HEK293 (cell line): ENCODE measurements around the gene ZNF574.

Experiments
- CTCF ChIA-PET: fragments of 350-600 bp; formaldehyde crosslinking; extraction: SDS; loops from one replicate; lab custom pipeline; 2021; ENCODE audit warnings: antibody characterized with exemption; lab: Yijun Ruan, JAX
- POLR2A ChIA-PET: fragments of 300-600 bp; formaldehyde crosslinking; extraction: SDS; loops from one replicate; lab custom pipeline; 2020; ENCODE audit warnings: antibody characterized with exemption, inconsistent platforms; lab: Yijun Ruan, JAX
- H3K27ac ChIP-seq: fragments of 200-500 bp; sonication (Bioruptor generic); 2 replicates; pipeline ENCODE4 v1.5.1; 2014; ENCODE audit warnings: low read depth, low read length, control low read depth, inconsistent platforms; ENCODE audit errors: extremely low read depth
- H3K36me3 ChIP-seq, 2 experiments: fragments of 200-500 bp in 1 of 2; sonication (Bioruptor generic) in 1 of 2; 1 replicate in 1 of 2; 2 replicates in 1 of 2; pipeline ENCODE4 v1.5.1; 2014 to 2017; ENCODE audit warnings: inconsistent platforms in 2 of 2, low read length in 2 of 2; ENCODE audit not compliant: control insufficient read depth in 2 of 2, insufficient read depth in 1 of 2
- H3K4me1 ChIP-seq: fragments of 200-500 bp; sonication (Bioruptor generic); 2 replicates; pipeline ENCODE4 v1.5.1; 2014; ENCODE audit warnings: mild to moderate bottlenecking, low read length, inconsistent platforms; ENCODE audit not compliant: control insufficient read depth, insufficient read depth
- H3K4me3 ChIP-seq: 2 replicates; pipeline ENCODE4 v1.5.1; 2011; ENCODE audit warnings: low read depth, mild to moderate bottlenecking, control low read depth, low read length, moderate library complexity
- H3K9me3 ChIP-seq: fragments of 200-500 bp; sonication (Bioruptor generic); 2 replicates; pipeline ENCODE4 v1.5.1; 2014; ENCODE audit warnings: low read depth, low read length, inconsistent platforms; ENCODE audit not compliant: control insufficient read depth, insufficient read depth
- EGR2 ChIP-seq: fragments of 450-650 bp; formaldehyde crosslinking; IDR thresholded peaks from 2 replicates; pipeline ENCODE4 v1.5.1; 2016; ENCODE audit warnings: low read depth, missing biosample characterization, missing genetic modification characterization
- HIC1 ChIP-seq: fragments of 450-650 bp; formaldehyde crosslinking; IDR thresholded peaks from 2 replicates; pipeline ENCODE4 v1.5.1; 2016; ENCODE audit warnings: missing biosample characterization, missing genetic modification characterization
- KLF8 ChIP-seq: fragments of 450-650 bp; formaldehyde crosslinking; IDR thresholded peaks from 2 replicates; pipeline ENCODE4 v1.5.1; 2016; ENCODE audit warnings: missing biosample characterization, missing genetic modification characterization
- OVOL3 ChIP-seq: fragments of 450-650 bp; formaldehyde crosslinking; IDR thresholded peaks from 2 replicates; pipeline ENCODE4 v1.5.1; 2016; ENCODE audit warnings: missing biosample characterization, missing genetic modification characterization
- REPIN1 ChIP-seq: fragments of 450-650 bp; formaldehyde crosslinking; IDR thresholded peaks from 2 replicates; pipeline ENCODE4 v1.5.1; 2017; ENCODE audit warnings: missing biosample characterization, missing genetic modification characterization, low read depth
- ZBTB10 ChIP-seq: fragments of 450-650 bp; formaldehyde crosslinking; IDR thresholded peaks from 2 replicates; pipeline ENCODE4 v1.5.1; 2016; ENCODE audit warnings: missing biosample characterization, missing genetic modification characterization
- ZBTB8A ChIP-seq: fragments of 450-650 bp; formaldehyde crosslinking; IDR thresholded peaks from 2 replicates; pipeline ENCODE4 v1.5.1; 2016; ENCODE audit warnings: missing biosample characterization, missing genetic modification characterization
- ZFP41 ChIP-seq: fragments of 450-650 bp; formaldehyde crosslinking; IDR thresholded peaks from 2 replicates; pipeline ENCODE4 v1.5.1; 2016; ENCODE audit warnings: missing biosample characterization, missing genetic modification characterization, borderline replicate concordance
- ZIC2 ChIP-seq: fragments of 450-650 bp; formaldehyde crosslinking; IDR thresholded peaks from 2 replicates; pipeline ENCODE4 v1.5.1; 2016; ENCODE audit warnings: missing biosample characterization, missing genetic modification characterization
- ZNF2 ChIP-seq: fragments of 450-650 bp; formaldehyde crosslinking; IDR thresholded peaks from 2 replicates; pipeline ENCODE4 v1.5.1; 2016; ENCODE audit warnings: missing biosample characterization, missing genetic modification characterization
- ZNF341 ChIP-seq: fragments of 450-650 bp; formaldehyde crosslinking; IDR thresholded peaks from 2 replicates; pipeline ENCODE4; 2016; ENCODE audit warnings: low read depth, missing biosample characterization, missing genetic modification characterization
- ZNF394 ChIP-seq: fragments of 450-650 bp; formaldehyde crosslinking; IDR thresholded peaks from 2 replicates; pipeline ENCODE4 v1.5.1; 2016; ENCODE audit warnings: missing biosample characterization, missing genetic modification characterization, mild to moderate bottlenecking, moderate library complexity, borderline replicate concordance
- ZNF501 ChIP-seq: fragments of 450-650 bp; formaldehyde crosslinking; IDR thresholded peaks from 2 replicates; pipeline ENCODE4 v1.5.1; 2016; ENCODE audit warnings: missing biosample characterization, missing genetic modification characterization
- ZNF549 ChIP-seq: fragments of 450-650 bp; IDR thresholded peaks from 2 replicates; pipeline ENCODE4 v1.5.1; 2018; ENCODE audit warnings: missing biosample characterization, missing genetic modification characterization, mild to moderate bottlenecking, inconsistent platforms, moderate library complexity
- ZNF654 ChIP-seq: fragments of 450-650 bp; formaldehyde crosslinking; IDR thresholded peaks from 2 replicates; pipeline ENCODE4 v1.5.1; 2016; ENCODE audit warnings: low read depth, missing biosample characterization, missing genetic modification characterization
- ZNF677 ChIP-seq: fragments of 450-650 bp; IDR thresholded peaks from 2 replicates; pipeline ENCODE4 v1.5.0; 2018; ENCODE audit warnings: missing biosample characterization, mild to moderate bottlenecking, missing genetic modification characterization, moderate library complexity
- ZNF777 ChIP-seq: fragments of 450-650 bp; formaldehyde crosslinking; IDR thresholded peaks from 2 replicates; pipeline ENCODE4 v1.5.1; 2017; ENCODE audit warnings: missing biosample characterization, missing genetic modification characterization, borderline replicate concordance
- ZNF830 ChIP-seq: fragments of 450-650 bp; IDR thresholded peaks from 2 replicates; pipeline ENCODE4 v1.5.0; 2018; ENCODE audit warnings: missing biosample characterization, missing genetic modification characterization, low read depth, mild to moderate bottlenecking, moderate library complexity
- ZSCAN23 ChIP-seq: fragments of 450-650 bp; formaldehyde crosslinking; IDR thresholded peaks from 2 replicates; pipeline ENCODE4 v1.5.1; 2016; ENCODE audit warnings: missing biosample characterization, missing genetic modification characterization
- TF ChIP-seq, protein P1 (sequence below): fragments of 450-650 bp; formaldehyde crosslinking; IDR thresholded peaks from 2 replicates; pipeline ENCODE4; 2016; ENCODE audit warnings: missing biosample characterization, missing genetic modification characterization
- TF ChIP-seq, protein P2 (sequence below): fragments of 450-650 bp; formaldehyde crosslinking; IDR thresholded peaks from 2 replicates; pipeline ENCODE4 v1.5.1; 2016; ENCODE audit warnings: missing biosample characterization, missing genetic modification characterization, low read depth

The ZNF574 gene

DNA sequence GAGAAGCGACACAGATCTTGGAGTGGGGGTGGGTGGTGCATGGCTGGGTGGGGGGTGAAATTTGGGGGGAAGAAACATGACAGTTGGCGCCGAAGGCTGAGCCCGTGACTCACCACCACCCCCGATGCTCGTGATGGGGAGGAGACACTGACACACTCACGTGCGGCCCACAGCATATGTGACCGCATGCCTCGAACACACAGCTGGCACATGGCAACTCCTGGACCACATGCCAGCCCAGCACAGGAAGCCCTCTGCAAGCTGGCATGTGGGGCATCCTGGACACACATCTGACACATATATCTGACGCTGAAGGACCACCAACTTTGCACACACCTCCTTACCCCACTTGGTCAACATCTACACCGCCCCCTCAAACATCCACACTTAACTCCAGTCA, 4.7 kb upstream of the ZNF574 start:
- Histone ChIP-seq H3K27ac (no peak overlapping the region), H3K36me3 (no peaks in the 10 kb centered on the region; a peak in 1 of 3 replicates), H3K4me1 (no peaks in the 10 kb centered on the region), H3K4me3 (no peak overlapping the region), H3K9me3 (no peaks in the 10 kb centered on the region)
- CTCF ChIA-PET = interaction anchor here (0.6 to 1.5 kb wide), 2 partner anchors 16 to 70 kb away, joined by 3 to 8 read pairs; no protein-coding TSS in a partner anchor
- TF ChIP-seq OVOL3 (tag by site-specific recombination) = no peak
- no peak for TF ChIP-seq ZBTB8A (tag by site-specific recombination)
- TF ChIP-seq REPIN1 (tag by site-specific recombination) = no peak
- TF ChIP-seq ZFP41 = no peak
- TF ChIP-seq ZNF777 (tag by site-specific recombination) = no peak
- TF ChIP-seq ZSCAN23 (tag by site-specific recombination) = no peak
- no peak for TF ChIP-seq ZNF394 (tag by site-specific recombination)
- TF ChIP-seq, protein P1, sequence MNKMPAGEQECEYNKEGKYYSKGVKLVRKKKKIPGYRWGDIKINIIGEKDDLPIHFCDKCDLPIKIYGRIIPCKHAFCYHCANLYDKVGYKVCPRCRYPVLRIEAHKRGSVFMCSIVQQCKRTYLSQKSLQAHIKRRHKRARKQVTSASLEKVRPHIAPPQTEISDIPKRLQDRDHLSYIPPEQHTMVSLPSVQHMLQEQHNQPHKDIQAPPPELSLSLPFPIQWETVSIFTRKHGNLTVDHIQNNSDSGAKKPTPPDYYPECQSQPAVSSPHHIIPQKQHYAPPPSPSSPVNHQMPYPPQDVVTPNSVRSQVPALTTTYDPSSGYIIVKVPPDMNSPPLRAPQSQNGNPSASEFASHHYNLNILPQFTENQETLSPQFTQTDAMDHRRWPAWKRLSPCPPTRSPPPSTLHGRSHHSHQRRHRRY (tag by site-specific recombination) = no peak
- TF ChIP-seq ZBTB10 = 0 out of 2 replicates have a peak, but pooled peaks have one; percentile 7
- no peak for TF ChIP-seq ZNF2 (tag by site-specific recombination)
- no peak for TF ChIP-seq ZNF501 (tag by site-specific recombination)
- TF ChIP-seq HIC1 = 0 out of 2 replicates have a peak, but pooled peaks have one; percentile 29
- TF ChIP-seq ZNF677 (tag by site-specific recombination) = no peak
- TF ChIP-seq, protein P2, sequence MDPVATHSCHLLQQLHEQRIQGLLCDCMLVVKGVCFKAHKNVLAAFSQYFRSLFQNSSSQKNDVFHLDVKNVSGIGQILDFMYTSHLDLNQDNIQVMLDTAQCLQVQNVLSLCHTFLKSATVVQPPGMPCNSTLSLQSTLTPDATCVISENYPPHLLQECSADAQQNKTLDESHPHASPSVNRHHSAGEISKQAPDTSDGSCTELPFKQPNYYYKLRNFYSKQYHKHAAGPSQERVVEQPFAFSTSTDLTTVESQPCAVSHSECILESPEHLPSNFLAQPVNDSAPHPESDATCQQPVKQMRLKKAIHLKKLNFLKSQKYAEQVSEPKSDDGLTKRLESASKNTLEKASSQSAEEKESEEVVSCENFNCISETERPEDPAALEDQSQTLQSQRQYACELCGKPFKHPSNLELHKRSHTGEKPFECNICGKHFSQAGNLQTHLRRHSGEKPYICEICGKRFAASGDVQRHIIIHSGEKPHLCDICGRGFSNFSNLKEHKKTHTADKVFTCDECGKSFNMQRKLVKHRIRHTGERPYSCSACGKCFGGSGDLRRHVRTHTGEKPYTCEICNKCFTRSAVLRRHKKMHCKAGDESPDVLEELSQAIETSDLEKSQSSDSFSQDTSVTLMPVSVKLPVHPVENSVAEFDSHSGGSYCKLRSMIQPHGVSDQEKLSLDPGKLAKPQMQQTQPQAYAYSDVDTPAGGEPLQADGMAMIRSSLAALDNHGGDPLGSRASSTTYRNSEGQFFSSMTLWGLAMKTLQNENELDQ (tag by site-specific recombination) = no peak
- no peak for TF ChIP-seq ZNF549
- no peak for TF ChIP-seq ZNF654 (tag by site-specific recombination)
- TF ChIP-seq KLF8 (tag by site-specific recombination) = no peak
- no peak for TF ChIP-seq ZNF830
- TF ChIP-seq ZIC2 (tag by site-specific recombination) = no peak
- TF ChIP-seq ZNF341 (tag by site-specific recombination) = no peak
- TF ChIP-seq EGR2 = peak; percentile 51
- POLR2A ChIA-PET = interaction anchor here (0.5 to 1.0 kb wide), 6 partner anchors 31 to 421 kb away, joined by 3 to 5 read pairs (median 4); no protein-coding TSS in a partner anchor
